Measurements from ENCODE around the gene ST13.
"Not testable (repeated sequence)": the region's sequence is repeated elsewhere in the genome, so short reads cannot be mapped to it uniquely, and the experiment has no call there.

Gene ST13

DNA sequence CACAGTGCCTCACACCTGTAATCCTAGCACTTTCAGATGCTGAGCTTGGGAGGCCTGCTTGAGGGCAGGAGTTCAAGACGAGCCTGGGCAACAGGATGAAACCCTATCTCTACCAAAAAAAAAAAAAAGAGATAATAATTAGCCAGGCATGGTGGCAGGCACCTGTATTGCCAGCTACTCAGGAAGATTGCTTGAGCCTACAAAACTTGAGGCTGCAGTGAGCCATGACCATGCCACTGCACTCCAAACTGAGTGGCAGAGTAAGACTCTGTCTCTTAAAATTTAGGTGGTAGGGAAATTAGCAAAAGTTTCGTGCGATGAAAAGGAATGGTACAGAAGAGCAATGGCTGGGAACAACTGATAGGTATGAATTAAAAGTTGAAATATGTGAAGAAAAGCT lies 18.0 kb downstream of the ST13 start:
- no peak for DNase-seq (ENCODE audit: low spot score)

DNA sequence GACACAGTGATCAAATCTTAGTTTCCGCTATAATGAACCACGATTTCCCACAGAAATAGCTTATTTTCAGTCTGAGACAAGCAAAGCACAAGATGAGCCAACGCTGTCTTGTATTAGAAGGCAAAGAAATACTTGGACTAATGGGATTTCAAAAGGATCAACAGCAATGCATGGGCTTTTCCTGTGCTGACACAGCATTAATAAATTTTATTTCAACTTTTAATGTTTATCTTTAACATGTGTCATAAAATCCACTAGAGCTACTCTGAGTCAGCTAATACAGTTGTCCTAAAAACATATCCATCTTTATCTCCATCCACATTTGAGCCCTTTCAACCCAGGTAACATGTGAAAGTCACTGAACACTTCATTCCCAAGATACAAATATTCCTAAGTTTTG lies 21.8 kb downstream of the ST13 start:
- no peak for DNase-seq (ENCODE audit: low spot score)

DNA sequence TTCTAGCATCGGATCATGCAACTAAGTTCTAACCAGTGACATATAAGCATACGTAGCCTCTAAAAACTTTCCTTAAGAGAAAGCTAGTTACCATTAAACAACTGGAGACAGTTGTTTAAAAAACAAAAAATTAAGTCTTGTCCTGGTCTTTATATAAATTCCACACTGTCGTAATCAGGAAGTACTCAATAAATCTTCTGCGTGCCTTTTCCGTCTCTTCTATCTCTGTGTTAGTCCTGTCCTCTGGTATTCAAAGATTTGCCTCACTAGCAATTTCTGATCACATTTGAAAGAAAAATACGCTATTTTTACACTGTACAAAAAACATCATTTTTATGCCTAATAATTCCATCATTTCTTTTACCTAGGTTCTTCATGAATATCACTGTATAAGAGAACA lies 27.3 kb downstream of the ST13 start:
- no peak for DNase-seq (ENCODE audit: low spot score)

DNA sequence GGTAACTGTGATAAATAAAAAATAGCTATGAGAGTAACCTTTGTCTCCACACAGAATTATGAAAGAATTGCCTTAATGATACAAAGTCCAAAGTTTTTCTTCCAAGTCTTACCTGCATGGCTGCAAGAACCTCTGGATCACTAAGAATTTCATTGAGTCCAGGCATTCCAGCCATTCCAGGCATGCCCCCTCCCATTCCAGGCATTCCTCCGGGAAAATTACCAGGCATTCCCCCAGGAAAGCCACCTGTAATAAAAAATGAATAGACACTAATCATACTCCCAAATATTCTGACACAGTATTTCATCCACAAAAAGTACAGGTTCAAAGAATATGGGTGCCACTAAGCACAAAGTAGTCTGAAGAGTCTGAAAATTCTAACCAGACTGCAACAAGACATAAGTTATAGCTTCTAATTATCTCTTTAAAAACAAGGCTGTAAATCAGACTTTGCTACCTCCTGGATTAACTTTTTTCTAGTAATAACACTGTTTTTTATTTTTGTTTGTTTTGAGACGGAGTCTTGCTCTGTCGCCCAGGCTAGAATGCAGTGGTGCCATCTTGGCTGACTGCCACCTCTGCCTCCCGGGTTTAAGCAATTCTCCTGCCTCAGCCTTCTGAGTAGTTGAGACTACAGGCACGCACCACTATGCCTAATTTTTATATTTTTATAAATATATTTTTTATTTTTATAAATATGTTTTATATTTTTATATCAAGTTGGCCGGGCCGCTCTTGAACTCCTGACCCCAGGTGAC lies 29.3 kb downstream of the ST13 start:
- no peak for DNase-seq (ENCODE audit: low spot score)

DNA sequence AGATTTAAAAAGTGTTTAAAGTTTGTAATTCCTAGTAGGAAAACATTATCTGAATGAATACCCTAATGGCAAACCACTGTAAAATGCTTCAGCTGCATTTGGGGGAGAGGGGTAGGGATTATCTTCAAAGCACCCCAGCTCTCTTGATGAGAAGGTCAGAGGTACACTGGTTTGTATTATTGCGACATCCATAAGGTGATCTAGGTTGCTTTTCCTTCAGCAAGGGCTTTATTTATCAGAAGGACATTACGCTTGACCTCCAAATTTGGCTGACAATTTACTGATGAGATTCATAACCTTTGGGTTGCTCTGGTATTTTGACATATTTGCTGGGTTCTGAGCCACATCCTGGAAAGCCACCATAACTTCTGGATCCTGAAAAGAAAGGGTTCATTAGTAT lies 30.1 kb downstream of the ST13 start:
- not testable (repeated sequence) for DNase-seq (ENCODE audit: low spot score)

DNA sequence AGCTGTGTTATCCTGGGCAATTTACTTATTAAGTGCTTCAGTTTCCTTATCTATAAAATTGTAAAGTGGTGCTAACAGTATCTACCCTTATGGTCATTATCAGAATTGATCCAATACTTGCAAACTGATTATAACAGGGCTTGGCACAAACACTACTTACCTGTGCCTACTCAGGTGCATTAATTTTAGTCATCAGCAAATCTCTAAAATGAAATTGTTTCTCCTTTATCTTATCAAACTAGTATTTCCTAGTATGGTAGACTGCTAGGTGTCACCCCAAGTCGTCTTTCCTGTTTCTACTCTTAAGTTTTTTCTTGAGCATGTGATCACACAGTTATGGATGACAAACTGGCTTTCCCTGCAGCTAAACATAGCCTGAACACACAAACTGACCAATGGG lies 33.0 kb downstream of the ST13 start:
- DNase-seq (ENCODE audit: low spot score): no peak

DNA sequence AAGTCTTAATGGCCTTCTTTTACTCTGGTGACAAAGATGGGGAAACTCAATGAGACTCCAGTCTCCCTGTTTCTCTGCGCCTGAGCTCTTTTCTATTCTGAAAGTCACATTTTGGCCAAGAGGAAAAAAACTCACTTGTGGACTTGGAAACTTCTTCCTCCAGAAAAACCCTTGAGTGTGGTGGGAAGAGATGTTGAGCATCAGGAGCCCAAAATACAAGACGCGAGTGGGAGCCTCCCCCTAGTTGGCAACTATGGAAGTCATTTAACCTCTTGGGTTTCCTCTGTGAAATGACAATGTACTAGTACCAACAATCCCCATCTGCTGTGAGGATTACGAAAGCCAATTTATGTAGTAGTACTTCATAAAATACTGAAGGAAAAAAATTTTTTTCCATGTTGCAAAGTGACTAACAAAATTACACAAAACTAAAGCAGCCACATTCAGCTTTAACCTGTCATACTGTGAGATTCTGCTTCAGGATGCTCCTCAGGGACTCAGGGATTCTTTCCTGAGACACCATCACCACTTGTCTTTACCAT lies 36.8 kb downstream of the ST13 start:
- DNase-seq (ENCODE audit: low spot score): peak; percentile 33

DNA sequence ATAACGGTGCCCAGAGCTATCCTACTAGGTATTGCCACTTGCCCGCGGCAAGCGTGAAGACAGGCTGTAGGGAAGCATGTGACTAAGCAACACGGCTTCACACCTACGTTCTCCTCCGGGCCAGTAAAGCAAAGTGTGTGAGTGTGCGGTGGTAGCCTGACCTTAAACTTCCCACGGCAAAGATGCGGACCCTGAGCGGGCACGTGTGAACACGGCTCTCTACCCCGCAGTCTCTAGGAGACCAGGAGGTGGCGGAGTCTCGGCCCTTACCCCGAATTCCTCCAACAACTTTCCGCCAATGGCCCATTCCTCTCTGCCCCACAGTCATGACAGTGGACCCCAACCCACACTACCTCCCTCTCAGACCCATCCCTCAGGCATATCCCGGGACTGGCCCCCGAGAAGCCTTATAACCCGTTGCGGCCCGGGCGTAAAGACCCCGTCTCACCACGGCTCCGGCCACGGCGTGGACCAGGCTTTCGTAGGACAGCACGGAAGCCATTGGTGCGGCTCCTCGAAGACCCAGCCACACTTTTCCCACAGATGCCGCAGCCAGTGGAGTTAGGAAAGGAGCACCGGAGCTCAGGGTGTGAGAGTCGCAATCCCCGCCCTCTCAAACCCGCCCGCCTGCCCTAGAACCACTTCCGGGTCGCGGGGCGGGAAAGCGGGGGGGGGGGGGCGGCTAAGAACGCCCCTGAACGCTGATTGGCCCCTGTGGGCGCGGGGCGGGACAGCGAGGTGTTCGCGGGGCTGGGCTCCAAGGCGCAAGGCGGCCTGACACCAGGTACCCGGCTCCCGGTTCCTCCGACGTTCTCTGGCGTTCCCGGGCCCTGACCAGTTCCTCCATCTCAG lies 37.5 kb downstream of the ST13 start, which contains the start of gene SLC25A17:
Gene SLC25A17, minus strand, starts transcription at position 600 of the 852 bp plus-strand sequence. Its CDS starts 98 bp downstream, at position 502.
- DNase-seq (ENCODE audit: low spot score): peak; percentile 97

DNA sequence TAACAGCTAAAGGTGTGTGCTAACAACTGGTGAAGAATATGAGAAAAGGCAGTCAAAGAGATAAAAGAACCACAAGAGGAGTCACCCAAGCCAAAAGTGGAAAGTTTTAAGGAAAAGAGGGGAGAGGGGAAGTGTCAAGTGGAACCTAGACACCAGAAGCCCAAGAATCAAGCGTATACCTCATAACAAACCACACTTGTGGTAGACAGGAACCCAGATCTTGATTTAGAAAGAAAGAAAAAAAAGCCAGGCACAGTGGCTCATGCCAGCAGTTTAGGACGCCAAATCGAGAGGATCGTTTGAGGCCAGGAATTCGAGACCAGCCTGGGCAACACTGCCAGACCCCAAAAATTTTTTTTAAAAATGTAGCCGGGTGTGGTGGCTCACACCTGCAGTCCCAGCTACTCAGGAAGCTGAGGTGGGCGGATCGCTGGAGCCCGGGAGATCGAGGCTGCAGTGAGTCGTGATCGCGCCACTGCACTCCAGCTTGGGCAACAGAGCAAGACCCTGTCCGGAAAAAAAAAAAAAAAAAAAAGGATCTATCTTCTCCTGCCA lies 38.2 kb downstream of the ST13 start:
- DNase-seq (ENCODE audit: low spot score): no peak

DNA sequence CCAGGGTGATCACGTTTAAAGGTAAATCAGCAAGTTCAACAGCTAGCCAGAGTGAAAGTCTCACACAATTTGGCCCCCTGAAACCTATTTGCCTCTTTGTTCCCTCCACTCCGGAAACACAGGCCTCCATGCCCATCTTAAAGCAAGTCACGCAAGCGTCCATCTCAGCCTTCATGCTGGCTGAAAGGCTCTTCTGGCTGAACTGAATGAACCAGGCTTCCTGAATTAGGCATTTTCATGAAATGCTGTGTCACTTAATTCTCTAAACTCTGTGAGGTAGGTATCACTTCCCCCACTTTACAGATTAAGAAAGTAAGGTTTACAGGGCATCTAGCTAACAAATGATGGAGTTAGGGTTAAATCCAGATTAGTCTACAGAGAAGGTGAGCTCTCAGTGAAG lies 38.7 kb downstream of the ST13 start:
- no peak for DNase-seq (ENCODE audit: low spot score)

DNA sequence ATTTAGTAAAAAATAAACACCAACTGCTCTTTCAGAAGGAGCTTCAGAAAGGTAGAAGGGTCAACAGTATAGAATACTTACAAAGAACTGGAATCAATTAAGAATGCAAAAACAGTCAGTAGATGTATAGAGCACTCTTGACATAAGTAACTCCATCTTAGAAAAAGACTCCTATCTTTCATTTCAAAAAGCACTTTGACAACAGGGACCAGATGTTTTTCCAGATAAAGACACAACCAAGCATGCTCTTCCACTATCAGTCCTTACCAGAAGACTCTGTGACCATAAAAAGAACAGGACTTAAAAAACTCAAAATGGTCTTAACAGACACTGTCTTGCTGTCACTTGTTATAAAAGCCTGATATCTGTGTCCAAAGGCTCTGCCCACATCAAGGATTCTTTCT lies 42.5 kb downstream of the ST13 start:
- no peak for DNase-seq (ENCODE audit: low spot score)

DNA sequence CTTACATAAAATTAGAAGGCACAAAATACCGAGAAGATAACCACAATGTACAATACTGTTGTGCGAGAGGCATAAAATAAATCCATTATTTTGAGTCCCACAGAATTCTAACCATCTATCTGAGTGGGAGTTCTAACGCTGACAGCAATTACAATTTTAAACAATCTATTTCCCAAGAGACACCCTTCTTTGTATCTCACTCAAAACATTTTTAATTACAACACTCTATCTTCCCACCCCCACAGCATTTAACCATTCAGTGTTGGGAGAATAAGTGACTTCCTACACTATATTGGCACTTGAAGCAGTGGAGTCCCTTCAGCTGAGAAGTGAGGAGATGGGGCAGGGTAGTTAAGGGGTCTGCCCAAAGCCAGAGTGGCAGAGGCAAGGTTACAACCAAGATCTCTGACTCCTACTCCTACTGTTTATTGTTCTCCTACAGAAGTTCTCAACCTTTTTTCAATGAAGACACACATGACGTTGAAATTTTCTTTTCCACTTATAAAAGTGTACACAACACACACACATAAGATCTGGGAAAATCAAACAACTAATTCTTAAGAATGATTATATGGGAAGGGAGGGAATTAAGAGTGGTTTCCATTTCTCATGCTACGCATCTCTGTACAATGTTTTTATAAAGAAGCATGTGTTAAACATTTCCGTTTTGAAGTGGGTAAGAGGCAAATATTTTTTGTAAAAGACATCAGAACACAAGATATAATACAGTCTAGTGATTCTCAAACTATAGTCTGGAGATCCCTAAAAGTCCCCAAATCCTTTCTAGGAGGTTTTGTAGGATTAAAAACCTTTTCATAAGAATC lies 48.2 kb downstream of the ST13 start:
- DNase-seq (ENCODE audit: low spot score): no peak

DNA sequence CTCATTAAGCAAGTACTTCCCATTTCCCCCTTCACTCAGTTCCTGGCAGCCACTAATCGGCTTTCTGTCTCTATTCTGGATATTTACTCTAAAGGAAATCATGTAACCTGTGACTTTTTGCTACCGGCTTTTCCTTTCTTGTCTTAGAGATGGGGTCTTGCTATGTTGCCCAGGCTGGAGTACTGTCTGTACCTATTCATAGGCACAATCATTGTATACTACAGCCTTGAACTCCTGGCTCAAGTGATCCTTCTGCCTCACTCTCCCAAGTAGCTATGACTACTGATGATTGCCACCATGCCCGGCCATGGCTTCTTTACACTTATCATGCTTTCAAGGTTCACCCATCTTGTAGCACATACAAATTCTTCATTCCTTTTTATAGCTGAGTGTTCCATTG lies 49.7 kb downstream of the ST13 start:
- DNase-seq (ENCODE audit: low spot score): no peak

DNA sequence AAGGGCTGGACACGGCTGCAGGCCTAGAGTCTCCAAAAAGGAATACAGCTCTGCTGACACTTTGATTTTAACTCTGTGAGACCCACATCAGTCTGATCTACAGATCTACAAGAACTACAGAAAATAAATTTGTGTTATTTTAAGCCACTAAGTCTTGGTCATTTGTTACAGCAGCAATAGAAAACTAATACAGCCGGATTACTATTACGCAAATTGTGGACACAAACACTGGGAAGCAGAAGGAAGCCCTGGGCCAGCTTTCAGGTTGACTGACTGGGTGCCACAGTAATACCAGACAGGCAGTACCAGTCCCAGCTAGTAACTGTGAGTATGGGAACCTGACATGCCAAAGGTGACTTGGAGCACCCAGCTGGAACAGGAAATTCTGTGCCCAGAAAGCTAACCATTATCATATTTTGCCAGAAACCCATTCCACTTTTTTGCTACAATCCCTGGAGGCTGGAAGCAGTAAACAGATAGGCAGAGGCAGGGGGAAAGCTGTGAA lies 50.7 kb downstream of the ST13 start:
- DNase-seq (ENCODE audit: low spot score): no peak

DNA sequence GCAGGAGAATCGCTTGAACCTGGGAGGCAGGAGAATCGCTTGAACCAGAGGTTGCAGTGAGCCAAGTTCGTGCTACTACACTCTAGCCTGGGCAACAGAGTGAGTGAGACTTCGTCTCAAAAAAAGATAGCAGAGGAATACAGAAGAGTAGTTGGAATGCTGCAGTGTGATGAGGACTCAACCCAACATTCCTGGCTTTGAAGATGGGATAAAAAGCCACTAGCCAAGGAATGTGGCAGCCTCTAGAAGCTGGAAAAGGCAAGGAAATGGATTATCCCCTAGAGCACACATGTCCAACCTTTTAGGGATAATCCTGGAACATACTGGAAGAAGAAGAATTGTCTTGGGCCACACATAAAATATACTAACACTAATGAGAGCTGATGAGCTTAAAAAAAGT lies 51.2 kb downstream of the ST13 start:
- no peak for DNase-seq (ENCODE audit: low spot score)

DNA sequence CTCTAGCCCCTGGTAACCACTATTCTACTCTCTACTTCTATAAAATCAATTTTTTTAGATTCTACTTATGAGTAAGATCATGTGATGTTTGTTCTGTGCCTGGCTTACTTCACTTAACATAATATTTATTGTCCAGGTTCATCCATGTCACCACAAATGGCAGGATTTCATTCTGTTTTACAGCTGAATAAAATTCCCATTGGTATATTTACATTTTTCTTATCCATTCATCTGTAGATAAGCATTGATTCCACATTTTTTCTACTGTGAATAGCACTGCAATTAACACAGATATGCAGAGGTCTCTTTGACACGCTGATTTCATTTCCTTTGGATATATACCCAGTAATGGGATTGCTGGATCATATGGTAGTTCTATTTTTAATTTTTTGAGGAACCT lies 53.1 kb downstream of the ST13 start:
- DNase-seq (ENCODE audit: low spot score): no peak

DNA sequence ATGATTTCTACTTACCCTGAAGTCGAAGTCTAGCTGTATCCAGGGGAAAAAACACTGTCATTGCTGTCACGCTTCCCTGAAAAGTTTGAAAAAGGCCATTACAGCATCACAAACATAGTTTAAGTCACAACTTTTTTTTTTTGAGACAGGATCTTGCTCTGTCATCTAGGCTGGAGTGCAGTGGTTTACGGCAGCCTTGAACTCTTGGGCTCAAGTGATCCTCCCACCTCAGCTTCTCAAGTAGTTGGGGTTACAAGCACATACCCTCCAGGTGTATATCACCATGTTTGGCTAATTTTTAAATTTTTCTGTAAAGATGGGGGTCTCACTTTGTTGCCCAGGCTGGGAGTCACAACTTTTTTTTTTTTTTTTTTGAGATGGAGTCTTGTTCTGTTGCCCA lies 57.4 kb downstream of the ST13 start:
- DNase-seq (ENCODE audit: low spot score): no peak

DNA sequence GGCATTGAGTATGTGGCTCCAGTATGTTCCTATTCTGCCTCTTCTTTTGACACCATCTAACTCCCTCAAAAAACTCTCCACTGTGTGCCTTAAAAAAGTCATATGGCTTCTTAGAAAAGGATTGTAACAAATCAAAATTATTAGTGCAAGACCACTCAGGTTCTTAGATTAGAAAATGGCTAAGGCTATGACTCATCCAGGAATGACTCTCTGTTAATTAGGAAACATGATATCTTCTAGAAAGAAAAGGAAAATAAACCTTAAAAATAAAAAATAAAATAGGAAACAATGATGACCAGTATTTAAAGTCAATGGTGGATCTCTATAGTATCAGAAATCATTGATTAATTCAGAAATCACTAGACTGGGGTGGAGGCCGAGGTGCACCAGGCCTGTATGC lies 59.0 kb downstream of the ST13 start:
- no peak for DNase-seq (ENCODE audit: low spot score)

DNA sequence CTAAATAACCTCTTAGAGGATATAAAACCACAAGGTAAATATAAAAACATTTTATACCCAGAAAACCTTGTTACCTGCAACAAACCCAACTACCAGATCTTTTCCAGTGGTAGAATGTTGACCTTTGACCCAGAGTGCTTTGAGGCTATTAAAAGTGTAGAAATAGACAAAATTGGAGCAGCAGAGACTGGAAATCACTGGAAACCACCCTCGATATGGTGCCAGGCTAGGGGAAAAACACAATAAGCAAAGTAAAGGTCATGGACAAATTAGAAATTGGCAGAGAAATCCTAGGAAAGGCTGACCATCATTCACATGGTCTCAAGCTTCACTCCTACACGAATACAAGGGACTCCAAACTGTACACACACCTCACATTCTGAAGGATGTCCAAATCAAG lies 64.0 kb downstream of the ST13 start:
- DNase-seq (ENCODE audit: low spot score): no peak

DNA sequence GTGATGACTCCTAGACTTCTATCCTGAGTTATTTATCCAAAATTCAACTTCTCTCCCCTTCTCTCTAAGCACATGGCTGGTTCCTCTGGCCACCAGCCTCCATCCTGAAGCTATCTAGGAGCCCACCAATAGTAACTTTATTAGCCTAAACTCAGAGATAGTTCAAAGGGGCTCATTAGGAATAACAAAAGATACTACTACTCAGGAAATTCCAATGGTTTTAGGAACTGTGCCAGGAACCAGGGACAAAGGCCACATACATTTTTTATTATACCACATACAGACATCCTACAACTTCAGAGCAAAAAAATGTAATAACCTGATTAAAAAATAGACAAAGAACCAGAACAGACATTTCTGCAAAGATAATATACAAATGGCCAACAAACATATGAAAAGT lies 65.2 kb downstream of the ST13 start:
- no peak for DNase-seq (ENCODE audit: low spot score)

DNA sequence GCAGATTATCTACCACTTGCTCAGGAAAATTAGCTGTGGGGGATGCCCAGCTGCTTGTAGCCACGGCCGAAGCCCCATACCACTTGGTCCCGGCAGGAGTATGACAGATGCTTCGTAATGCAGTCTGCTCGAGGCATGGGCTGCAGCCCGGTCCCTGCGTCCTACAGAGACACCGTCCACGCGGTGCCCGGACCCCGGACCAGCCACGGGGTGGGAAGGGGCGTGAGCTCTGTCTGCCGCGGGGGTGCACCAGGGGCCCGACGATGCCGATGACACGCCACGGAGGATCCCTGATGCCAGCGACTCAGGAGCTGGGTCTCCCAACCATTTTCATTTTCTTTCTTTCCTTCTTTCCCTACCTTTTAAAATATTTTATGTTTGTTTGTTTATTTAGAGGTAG lies 67.3 kb downstream of the ST13 start:
- no peak for DNase-seq (ENCODE audit: low spot score)

DNA sequence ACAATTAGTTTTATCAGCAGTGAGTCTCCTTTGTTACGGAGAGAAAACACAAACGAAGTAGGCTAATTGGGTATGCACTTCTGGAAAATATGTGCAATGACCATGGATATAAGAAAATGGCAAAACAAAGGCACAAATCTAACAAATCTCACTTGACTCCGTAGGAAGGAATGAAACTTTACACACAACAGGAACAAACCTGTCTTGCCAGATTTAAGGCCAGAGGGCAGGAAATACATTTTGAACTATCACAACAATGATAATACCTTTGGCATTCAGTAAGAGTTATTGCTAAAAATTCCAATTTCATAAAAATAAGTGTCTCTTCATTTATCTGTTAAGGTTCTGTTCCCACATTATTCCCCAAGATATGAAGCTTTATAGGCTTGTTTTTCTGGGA lies 73.9 kb downstream of the ST13 start:
- DNase-seq (ENCODE audit: low spot score): no peak
